Renal cortex interstitium (tissue), 11 donors: ENCODE results near the gene PLD2. TPM values are rescaled to one million over a fixed set of nuclear protein-coding genes. Genes with fewer than 3 reads are reported as not detected.

Source experiments
- DNase-seq, 11 donors: peaks; one replicate each; pipeline ENCODE4 v3.0.0-alpha.2; 2013; ENCODE audit warnings: low read depth in 9 of 11, low spot score in 4 of 11; ENCODE audit errors: extremely low read depth in 1 of 11
- polyA plus RNA-seq, 3 donors: library from polyadenylated mRNA; unstranded; fragments of 120-200 nt; gene quantifications; one replicate each; pipeline ENCODE4 v1.2.1, GENCODE V29; 2013; ENCODE audit not compliant: insufficient read length in 3 of 3

PLD2 gene
- polyA plus RNA-seq, 3 donors, result 34.3 to 51.2 (median 38.1) TPM

GRCh38 chr17:4788159-4788806, 18.7 kb upstream of the PLD2 start:
- DNase-seq, result no peak

DNA sequence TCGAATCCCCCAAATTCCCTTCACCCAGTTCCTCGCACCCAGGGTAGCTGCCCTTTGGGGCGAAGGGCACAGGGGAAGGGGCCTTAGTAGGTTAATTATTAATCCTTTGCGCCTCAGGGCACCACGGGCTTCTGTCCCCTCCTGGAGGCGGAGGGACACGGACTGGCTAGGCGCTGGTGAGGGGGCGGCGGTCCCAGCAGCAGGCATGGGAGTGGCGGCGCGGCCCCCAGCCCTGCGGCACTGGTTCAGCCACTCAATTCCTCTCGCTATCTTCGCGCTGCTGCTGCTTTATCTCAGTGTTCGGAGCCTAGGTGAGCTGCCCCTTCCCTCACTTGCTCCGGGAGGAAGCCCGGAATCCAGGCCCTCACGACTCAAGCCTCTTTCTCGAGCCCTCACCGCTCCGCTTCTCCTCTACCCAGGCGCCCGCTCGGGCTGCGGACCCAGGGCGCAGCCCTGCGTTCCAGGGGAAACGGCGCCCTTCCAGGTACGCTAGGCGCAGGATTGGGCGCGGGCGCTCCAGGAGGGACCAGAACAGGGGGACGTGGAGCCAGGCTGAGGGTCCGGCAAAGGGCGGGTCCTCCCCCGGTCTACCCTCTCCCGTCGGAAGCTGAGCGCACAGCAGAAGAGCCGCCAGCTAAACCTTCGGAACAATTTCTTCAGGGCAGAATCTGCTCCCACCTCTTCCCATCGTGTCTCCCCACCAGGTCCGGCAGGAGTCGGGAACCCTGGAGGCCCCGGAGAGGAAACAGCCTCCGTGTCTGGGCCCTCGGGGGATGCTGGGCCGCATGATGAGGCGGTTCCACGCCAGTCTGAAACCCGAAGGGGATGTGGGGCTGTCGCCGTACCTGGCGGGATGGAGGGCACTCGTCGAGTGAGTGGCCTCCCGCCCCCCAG, 17.9 kb upstream of the PLD2 start, which contains the start of gene GLTPD2:
GLTPD2 (plus strand) TSS at position 158 of the 894 bp plus-strand sequence; CDS start at position 206, 48 bp downstream.
- peak in 1 of 11 donors; percentile 14 for DNase-seq

GRCh38 chr17:4789701-4789950, 17.3 kb upstream of the PLD2 start:
- no peak for DNase-seq

GRCh38 chr17:4789951-4790704, 16.8 kb upstream of the PLD2 start:
- DNase-seq, result peak in 7 of 11 donors; percentile 69 to 77 (median 75)

DNA sequence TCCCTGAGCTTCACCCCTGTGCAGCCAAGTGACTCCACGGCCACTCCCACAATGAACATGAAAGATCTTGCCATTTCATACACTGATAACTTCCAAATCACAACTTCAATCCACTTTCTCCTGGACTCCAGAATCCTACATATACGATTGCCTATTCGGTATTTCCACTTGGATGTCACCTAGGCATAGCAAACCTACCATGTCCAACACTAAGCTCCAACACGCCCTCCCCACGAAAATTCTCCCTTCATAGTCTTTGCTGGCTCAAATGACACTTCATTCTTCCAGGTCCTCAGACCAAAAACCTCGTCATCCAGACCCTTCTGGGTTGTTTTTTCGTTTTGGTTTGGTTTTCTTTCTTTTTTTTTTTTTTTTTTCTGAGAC, 16.3 kb upstream of the PLD2 start:
- DNase-seq, result no peak

DNA sequence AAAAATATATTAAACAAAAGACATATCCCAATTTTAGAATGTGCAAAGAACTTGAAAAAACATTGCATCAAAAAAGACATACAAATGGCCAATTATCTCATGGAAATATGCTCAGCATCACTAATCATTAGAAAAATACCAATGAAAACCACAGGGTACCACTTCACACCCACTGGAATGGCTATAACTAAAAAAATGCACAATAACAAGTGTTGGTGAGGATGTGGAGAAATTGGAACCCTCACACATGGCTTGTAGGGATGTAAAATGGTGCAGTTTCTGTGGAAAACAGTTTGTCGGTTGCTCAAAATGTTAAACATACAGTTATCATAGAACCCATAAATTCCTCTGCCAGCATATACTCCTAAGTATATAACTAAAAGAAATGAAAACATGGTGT, 11.8 kb upstream of the PLD2 start:
- DNase-seq, result no peak

GRCh38 chr17:4796552-4796920, 10.4 kb upstream of the PLD2 start:
- peak in 1 of 11 donors; percentile 11 for DNase-seq

DNA sequence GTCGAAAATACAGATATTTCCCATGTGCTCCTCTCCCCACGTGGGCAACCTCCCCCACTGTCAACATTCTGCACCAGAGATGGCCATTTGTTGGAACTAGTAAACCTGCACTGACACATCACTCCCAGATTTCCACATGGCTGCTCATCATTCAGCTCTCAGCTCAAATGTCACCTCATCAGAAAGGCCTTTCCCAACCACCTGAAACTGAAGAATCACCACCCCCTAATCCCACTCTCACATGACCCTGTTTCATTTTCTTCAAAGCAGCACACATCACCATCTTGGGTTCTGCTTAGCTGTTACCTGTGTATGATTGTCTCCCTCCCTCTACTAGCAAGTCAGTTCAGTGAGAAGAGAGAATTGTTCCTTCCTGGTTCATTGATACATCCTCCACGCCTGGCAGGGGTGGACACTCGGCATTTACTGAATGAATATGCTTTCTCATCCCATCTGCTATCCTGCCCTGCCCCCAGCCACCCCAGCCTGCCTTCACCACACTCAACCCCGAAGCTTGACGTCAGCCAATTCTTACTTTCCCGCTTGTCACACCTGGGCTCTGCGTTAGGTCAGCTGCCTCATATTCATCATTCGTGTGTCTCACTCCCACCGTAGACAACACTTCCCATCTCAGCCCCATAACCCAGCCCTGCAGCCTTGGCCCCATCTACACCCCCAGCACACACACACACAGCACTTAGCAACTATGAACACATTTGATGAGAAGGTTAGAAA, 6.3 kb upstream of the PLD2 start:
- peak in 3 of 11 donors; percentile 23 to 62 (median 42) for DNase-seq

DNA sequence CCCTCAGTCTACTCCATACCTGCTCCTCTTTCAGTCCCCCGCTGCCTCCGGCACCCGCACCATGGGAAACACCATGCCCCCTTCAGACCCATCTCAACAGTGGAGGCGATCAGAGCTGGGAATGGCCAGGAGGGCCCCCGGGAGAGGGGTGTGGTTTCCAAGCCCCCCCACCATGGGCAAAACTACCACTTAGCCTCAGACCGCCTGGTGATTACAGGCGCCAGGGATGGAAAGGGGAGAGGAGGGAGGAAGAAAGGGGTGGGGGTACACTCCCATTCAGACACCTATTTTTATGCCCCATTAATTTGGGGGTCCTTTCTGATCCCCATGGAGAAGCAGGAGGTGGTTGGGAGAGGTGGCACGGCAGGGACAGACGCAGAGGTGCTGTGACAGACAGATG, 4.7 kb upstream of the PLD2 start, which contains the start of gene C17orf114:
C17orf114 (minus strand) TSS at position 101 of the 400 bp plus-strand sequence.
- no peak for DNase-seq

GRCh38 chr17:4806456-4806776, 536 bp upstream of the PLD2 start:
- DNase-seq, result peak in 1 of 11 donors; percentile 11

DNA sequence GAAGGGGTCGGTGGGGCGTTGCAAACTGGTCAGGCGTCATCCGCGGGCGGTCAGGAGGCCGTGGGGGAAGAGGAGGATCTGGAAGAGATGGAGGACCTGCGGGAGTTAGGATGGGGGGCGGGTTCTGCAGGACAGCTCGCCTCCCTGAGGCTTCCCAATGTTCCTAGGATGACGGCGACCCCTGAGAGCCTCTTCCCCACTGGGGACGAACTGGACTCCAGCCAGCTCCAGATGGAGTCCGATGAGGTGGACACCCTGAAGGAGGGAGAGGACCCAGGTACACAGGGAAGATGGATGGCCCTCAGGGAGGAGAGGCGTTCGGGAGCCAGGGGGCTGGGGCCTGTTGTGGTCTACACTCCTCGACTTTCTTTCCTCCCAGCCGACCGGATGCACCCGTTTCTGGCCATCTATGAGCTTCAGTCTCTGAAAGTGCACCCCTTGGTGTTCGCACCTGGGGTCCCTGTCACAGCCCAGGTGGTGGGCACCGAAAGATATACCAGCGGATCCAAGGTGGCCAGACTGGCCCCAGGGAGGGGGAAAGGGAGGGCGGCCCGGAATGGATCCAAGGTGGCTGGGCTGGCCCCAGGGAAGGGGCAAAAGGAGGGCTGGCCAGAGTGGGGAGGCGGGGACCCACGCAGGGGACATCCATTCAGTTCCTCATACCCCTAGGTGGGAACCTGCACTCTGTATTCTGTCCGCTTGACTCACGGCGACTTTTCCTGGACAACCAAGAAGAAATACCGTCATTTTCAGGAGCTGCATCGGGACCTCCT, 839 bp downstream of the PLD2 start:
- DNase-seq, result no peak

GRCh38 chr17:4808378-4808767, 1.4 kb downstream of the PLD2 start:
- no peak for DNase-seq

- no peak for DNase-seq
Measured at GRCh38 chr17:4810696-4811290, 3.8 kb downstream of the PLD2 start.

GRCh38 chr17:4811471-4811870, 4.5 kb downstream of the PLD2 start:
- no peak for DNase-seq

DNA sequence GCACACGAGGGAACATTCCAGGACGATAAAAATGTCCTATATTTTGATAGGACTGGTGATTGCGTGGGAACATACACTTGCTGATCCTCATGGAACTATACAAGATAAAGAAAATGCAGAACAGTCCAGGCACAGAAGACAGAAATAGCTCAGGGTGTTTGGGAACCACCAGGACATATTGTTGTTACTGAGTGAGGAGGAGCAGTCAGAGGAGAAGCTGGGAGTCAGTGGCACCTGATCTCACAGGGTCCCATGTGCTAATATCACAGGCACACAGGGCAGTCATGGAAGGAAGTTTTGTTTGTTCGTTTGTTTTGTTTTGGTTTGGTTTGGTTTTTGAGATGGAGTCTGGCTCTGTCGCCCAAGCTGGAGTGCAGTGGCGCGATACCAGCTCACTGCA, 5.7 kb downstream of the PLD2 start:
- DNase-seq, result no peak

- DNase-seq, result no peak
Measured at GRCh38 chr17:4815043-4815675, 8.2 kb downstream of the PLD2 start.

GRCh38 chr17:4816826-4817225, 9.9 kb downstream of the PLD2 start:
- DNase-seq, result no peak

DNA sequence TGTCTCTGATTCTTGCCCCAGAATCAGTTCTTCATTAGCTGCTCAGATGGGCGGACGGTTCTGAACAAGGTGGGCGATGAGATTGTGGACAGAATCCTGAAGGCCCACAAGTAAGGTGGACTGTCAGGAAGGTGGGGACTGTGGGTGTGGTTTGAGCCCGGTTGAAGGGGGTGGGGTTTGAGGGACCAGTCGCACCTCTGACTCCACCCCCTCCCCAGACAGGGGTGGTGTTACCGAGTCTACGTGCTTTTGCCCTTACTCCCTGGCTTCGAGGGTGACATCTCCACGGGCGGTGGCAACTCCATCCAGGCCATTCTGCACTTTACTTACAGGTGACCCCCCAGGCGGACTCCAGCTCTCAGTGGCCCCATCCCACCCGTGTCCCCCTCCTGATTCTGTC, 11.3 kb downstream of the PLD2 start:
- DNase-seq, result no peak
